PC-3 (cell line): Measurements from ENCODE around the gene TAP1.

Experiments used
- EZH2 ChIP-seq: fragments of 300-600 bp; sonication (generic); IDR thresholded peaks from one replicate; pipeline ENCODE4 v1.6.1; 2017; ENCODE audit warnings: antibody characterized with exemption, mild to moderate bottlenecking, low read length; ENCODE audit not compliant: unreplicated experiment
- EZH2phosphoT487 ChIP-seq: fragments of 300-600 bp; sonication (generic); IDR thresholded peaks from 2 replicates; pipeline ENCODE4 v1.6.1; 2018; ENCODE audit warnings: mild to moderate bottlenecking, antibody characterized with exemption, low read length, borderline replicate concordance
- TF ChIP-seq, protein P1 (sequence below): fragments of 300-600 bp; sonication (generic); conservative IDR thresholded peaks from 2 replicates; pipeline ENCODE4 v1.5.1; 2017; ENCODE audit warnings: antibody characterized with exemption, low read depth, mild to moderate bottlenecking, low read length

DNA sequence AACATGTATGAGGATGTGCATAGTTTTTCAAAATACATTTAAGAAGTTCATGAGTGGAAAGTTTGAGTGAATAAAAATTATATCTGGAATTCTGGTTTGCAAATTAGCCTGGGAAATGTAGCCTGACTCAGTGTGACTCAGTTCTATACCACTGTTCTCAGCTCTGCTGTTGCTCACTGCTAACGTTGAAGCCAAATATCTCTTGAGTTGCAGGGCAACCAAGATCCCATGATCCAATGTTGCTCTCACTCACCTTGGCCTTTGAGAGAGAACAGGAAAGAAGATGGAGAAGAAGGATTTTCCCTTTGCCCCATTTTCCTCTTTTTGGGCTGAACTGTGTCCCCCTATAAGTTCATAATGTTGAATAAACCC lies 29.4 kb upstream of the TAP1 start:
- TF ChIP-seq, protein P1, sequence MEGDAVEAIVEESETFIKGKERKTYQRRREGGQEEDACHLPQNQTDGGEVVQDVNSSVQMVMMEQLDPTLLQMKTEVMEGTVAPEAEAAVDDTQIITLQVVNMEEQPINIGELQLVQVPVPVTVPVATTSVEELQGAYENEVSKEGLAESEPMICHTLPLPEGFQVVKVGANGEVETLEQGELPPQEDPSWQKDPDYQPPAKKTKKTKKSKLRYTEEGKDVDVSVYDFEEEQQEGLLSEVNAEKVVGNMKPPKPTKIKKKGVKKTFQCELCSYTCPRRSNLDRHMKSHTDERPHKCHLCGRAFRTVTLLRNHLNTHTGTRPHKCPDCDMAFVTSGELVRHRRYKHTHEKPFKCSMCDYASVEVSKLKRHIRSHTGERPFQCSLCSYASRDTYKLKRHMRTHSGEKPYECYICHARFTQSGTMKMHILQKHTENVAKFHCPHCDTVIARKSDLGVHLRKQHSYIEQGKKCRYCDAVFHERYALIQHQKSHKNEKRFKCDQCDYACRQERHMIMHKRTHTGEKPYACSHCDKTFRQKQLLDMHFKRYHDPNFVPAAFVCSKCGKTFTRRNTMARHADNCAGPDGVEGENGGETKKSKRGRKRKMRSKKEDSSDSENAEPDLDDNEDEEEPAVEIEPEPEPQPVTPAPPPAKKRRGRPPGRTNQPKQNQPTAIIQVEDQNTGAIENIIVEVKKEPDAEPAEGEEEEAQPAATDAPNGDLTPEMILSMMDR = no peak
- TF ChIP-seq EZH2 (no peak), EZH2phosphoT487 (no peak)
